NCI-H187 (cell line): ENCODE measurements around the gene ESRRA.
A peak's percentile ranks its signal among the peaks of the same experiment; 100 is the strongest.

Source experiments
- DNase-seq, 2 experiments: peaks; one replicate each; lab custom pipeline; 2025; lab: John Stamatoyannopoulos, UW

The ESRRA gene

DNA sequence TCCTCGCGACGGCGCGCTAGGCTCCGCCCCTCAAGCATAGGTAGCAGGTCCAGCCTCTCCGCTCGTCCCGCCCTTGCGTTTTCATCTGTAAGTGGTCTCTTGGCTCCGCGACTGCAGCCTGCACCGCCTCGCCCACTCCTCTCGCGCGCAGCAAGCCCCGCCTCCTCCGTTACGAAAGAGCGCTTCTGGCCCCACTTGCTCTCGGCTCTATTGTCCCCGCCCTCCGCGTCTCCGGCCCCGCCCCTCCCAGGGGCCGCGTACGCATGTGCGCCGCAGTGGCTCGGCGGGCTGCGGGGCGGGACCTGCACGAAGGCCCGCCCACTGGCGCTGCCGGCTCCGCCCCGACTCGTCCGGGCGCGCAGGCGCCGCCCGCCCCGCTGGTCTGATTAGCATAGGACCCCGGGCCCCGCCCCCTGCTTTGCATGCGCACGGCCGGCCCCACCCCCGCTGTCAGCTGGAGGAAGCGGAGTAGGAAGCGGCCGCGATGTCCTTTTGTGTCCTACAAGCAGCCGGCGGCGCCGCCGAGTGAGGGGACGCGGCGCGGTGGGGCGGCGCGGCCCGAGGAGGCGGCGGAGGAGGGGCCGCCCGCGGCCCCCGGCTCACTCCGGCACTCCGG lies at the start of gene ESRRA:
TSS of gene ESRRA (plus strand) at position 450 of the 616 bp plus-strand sequence. CDS start 1,656 bp downstream, outside the sequence.
- DNase-seq = peak; percentile 94 to 100

DNA sequence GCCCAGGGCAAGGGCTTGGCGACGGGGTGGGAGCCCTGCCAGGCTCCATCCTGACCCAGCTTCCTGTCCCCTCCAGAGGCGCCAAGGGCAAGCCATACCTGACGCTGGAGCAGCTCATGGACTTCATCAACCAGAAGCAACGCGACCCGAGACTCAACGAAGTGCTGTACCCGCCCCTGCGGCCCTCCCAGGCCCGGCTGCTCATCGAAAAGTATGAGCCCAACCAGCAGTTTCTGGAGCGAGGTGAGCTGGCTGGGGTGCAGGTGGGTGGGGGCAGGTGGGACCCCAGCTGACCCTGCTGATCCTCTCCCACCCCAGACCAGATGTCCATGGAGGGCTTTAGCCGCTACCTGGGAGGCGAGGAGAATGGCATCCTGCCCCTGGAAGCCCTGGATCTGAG lies 49.0 kb upstream of the ESRRA start:
- DNase-seq = no peak

DNA sequence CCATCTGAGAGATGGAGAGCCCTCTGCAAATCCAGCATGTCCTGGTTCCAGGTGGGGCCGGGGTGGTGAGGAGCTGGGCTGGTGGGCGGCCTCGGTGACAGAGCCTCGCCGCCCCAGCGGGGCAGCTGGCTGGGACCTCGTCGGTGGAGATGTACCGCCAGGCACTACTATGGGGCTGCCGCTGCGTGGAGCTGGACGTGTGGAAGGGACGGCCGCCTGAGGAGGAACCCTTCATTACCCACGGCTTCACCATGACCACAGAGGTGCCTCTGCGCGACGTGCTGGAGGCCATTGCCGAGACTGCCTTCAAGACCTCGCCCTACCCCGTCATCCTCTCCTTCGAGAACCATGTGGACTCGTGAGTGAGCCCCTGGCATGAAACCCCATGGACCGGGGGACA lies 47.0 kb upstream of the ESRRA start:
- no peak for DNase-seq

DNA sequence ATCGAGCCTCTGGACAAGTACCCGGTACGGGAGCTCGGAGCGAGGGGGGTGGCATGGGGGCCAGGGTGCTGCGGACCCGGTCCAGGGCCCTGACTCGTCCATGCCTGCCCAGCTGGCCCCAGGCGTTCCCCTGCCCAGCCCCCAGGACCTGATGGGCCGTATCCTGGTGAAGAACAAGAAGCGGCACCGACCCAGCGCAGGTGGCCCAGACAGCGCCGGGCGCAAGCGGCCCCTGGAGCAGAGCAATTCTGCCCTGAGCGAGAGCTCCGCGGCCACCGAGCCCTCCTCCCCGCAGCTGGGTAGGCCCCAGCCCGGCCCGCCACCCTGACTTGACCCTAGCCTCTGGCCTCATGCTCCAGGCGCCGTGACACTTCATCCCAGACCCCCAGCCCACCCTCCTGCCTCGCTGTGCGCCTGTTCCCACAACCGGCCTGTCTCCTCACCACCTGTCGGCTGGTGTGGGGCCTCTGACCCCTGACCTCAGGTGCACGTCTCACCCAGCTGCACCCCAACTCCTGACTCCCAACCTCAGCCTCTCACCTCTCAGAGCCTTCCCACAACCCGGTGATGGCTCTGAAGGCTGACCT lies 46.3 kb upstream of the ESRRA start:
- DNase-seq = no peak

DNA sequence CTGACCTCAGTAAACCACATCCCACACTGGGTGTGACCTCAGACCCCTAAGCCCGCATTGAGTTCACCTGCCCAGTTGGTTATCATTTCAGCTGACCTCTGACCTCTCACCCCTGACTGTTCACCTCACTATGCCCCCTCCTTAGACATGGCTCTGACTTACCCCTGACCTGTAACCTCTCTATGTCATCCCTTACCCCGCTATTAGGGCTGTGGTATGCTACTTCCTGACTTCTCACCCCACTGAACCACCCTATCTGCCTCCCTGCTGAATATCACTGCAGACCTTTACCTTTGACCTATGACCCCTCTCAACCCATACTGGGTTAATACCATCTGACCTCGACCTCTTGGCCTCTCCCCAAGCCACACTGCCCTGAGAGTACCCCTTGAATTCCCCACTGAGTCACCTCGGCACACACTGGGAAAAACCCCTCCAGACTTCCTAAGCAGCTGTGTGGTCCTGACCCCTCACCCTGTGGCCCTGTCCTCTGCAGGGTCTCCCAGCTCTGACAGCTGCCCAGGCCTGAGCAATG lies 45.7 kb upstream of the ESRRA start:
- no peak for DNase-seq

DNA sequence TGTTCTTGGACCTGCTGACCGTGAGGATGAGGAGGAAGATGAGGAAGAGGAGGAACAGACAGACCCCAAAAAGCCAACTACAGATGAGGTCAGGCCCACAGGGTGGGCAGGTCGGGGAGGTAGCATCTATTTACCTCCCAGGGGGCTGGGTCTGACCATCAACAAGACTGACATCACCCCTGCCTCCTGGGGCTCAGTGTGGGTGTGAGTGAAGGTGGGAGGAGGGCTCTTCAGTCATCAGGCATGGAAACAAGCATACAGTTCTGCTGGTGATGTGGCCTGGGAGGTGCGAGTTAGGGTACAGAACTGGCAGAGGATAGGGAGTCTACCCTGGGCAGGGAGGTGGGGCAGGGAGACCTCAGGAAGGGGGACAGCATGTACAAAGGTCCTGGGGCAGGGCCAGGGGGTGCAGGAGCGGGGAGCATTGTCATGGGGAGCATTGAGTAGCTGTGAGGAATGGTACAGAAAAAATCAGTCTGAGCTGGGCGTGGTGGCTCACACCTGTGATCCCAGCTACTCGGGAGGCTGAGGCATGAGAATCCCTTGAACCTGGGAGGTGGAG lies 45.1 kb upstream of the ESRRA start:
- DNase-seq = no peak

DNA sequence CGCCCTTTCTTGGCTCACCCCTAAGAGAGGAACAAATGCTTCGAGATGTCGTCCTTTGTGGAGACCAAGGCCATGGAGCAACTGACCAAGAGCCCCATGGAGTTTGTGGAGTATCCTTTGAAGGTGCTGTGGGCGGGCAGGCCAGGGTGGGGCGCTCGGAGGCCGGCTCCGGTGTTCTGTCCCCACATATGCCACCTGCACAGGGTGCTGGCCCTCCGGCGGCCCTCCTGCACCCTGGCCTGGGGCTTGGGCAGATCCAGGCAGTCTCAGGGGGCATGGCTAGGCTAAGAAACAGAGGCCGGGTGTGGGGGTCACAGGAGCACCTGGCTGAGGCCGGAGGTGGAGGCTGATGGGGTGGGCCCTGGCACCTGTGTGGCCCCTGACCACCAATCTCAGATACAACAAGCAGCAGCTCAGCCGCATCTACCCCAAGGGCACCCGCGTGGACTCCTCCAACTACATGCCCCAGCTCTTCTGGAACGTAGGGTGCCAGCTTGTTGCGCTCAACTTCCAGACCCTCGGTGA lies 43.7 kb upstream of the ESRRA start:
- no peak for DNase-seq

DNA sequence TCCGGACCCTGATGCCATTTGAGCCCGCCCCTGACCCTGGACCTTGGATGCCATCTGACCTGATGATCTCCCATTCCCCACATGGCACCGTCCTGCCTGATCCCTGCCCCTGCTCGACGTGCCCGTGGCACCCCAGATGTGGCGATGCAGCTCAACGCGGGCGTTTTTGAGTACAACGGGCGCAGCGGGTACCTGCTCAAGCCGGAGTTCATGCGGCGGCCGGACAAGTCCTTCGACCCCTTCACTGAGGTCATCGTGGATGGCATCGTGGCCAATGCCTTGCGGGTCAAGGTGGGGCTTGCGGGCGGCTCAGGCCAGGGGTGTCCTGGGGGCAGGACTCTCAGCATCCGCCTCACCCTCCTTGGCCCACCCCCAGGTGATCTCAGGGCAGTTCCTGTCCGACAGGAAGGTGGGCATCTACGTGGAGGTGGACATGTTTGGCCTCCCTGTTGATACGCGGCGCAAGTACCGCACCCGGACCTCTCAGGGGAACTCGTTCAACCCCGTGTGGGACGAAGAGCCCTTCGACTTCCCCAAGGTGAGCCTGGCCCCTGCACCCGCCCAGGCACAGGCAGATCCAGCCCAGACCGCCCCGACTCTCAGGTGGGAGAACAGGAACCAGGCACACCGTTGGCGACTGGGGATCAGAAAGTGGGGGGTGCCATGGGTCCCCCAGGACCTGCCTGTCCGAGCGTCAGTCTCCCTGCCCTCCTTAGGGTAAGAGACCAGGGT lies 42.9 kb upstream of the ESRRA start:
- no peak for DNase-seq

DNA sequence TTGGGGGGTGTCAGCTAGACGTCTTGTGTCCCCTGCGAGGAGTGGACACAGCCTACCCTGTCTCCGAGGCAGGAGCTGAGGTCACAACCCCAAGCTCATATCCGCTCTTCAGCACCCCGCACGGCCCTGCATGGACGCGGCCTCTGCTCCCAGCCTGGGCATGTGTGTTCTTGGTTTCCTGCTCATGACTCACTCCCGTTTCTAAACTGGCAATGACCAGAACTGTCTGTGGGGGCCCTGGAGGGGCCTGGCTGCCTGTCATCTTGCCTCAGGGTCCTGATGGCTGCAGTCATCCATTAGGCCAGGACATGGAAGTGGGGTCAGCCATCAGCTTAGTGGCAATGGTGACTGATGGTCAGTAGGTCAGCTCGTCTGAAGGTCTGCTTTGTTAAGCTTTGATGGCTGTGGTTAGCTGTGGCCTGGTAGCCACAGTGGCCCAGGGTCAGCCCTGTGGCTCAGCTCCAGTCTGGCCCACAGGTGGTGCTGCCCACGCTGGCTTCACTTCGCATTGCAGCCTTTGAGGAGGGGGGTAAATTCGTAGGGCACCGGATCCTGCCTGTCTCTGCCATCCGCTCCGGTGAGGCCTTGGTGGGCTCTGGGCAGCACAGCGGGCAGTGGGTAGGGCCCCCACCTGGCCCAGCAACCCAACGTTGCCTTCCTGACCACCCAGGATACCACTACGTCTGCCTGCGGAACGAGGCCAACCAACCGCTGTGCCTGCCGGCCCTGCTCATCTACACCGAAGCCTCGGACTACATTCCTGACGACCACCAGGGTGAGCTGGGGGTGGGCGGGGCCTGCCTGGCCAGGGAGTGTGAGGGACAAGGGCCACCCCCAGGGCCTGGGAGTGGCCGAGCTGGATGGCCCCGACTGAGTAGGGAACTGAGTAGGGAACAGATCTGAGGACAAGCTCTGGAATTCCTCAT lies 42.0 kb upstream of the ESRRA start:
- no peak for DNase-seq

DNA sequence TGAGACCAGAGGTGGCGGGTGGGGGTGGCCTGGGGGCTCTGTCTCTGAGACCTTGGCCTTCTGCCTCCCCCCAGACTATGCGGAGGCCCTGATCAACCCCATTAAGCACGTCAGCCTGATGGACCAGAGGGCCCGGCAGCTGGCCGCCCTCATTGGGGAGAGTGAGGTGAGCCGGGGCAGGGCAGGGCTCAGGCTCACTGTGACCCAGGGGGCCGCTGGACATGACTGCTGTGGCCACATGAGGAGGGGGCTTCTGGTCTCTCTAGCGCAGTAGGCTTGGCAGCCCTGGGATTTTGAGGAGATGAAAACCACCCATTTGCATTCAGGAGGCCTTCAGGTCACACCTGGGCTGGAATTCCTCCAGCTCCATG lies 41.4 kb upstream of the ESRRA start:
- no peak for DNase-seq

DNA sequence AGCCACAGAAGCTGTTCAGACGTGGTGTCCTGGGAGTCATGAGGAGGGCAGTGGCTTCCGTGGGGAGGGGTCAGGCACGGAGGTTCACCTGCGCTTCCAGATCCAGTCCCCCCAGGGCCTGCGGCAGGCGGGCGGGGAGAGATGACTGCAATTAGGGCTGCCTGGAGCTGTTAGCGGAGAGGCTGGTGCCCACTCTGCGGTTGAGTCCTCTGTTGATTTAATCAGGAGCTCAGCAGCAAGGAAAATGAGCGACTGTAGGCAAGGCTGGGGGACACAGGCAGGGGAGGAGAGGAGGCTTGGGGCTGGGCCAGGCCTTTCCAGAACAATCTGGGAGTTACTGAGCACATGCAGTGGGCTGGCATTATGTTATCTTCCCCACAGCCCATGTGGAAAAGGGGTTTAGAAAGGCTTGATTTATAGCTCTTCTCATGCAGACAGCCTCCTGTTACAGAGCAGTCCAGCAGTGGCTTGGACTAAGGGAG lies 40.9 kb upstream of the ESRRA start:
- no peak for DNase-seq

DNA sequence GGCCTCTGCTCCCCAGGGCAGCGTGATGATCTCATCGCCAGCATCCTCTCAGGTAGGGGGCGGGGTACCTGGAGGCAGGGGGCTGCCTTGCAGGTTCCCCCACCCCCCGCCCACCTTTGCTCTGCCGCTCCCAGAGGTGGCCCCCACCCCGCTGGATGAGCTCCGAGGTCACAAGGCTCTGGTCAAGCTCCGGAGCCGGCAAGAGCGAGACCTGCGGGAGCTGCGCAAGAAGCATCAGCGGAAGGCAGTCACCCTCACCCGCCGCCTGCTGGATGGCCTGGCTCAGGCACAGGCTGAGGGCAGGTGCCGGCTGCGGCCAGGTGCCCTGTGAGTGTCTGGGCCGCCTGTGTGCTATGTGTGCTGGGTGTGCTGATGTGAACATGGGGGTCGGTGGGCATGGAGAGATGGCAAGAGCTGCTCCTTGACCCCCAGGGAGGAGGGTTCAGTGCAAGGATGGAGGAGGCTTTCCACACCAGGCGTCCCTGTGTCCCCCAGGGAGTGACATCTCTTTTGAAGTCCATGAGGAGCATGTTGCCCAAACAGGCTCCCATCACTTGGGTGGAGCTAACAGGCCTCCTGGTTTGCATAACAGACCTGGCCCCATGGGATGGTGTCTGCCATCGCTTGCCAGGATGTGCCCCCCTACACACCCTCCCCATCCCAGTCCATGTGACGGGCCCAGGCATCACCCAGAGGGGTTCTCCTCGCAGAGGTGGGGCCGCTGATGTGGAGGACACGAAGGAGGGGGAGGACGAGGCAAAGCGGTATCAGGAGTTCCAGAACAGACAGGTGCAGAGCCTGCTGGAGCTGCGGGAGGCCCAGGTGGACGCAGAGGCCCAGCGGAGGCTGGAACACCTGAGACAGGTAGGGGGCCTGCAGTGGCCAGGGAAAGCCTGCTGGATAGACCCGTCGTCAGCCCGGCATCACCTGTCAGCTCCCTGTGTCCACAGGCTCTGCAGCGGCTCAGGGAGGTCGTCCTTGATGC lies 39.9 kb upstream of the ESRRA start:
- DNase-seq = no peak

DNA sequence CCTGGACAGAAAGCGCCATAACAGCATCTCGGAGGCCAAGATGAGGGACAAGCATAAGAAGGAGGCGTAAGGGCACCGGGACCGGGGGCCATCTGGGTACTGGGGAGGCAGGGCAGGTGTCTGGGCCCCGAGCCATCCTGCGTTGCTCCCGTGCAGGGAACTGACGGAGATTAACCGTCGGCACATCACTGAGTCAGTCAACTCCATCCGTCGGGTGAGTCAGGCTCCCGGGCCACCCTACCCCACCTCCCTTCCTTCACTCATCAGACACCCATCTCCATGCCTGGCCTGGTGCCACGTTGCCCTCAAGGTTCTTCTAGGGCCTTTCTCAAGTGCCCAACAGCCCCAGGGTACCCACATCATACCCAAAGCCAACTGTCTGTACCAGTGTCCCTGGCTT lies 39.0 kb upstream of the ESRRA start:
- no peak for DNase-seq

DNA sequence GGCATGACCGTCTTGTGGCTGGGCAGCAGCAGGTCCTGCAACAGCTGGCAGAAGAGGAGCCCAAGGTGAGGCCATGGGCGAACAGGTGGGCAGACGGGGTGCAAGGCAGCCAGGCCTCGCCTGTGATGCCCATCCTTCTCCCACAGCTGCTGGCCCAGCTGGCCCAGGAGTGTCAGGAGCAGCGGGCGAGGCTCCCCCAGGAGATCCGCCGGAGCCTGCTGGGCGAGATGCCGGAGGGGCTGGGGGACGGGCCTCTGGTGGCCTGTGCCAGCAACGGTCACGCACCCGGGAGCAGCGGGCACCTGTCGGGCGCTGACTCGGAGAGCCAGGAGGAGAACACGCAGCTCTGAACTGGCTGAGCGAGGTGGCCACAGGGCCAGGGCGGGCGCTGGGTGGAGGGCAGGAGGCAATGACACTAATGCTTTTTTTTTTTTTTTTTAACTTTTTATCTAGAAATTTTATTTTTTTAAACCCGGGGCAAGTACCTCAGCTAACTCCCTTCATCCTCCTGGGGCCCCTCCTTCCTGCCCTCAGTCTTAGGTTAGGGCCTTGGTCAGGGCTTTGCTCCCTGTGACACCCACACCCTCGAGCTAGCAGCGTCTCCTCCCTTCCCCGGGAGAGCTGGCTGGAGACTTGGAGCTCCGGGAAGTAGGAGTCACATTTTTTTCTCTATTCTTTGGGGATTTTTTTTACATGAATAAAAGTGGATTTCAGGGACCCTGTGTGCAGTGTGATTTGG lies 37.9 kb upstream of the ESRRA start:
- no peak for DNase-seq

DNA sequence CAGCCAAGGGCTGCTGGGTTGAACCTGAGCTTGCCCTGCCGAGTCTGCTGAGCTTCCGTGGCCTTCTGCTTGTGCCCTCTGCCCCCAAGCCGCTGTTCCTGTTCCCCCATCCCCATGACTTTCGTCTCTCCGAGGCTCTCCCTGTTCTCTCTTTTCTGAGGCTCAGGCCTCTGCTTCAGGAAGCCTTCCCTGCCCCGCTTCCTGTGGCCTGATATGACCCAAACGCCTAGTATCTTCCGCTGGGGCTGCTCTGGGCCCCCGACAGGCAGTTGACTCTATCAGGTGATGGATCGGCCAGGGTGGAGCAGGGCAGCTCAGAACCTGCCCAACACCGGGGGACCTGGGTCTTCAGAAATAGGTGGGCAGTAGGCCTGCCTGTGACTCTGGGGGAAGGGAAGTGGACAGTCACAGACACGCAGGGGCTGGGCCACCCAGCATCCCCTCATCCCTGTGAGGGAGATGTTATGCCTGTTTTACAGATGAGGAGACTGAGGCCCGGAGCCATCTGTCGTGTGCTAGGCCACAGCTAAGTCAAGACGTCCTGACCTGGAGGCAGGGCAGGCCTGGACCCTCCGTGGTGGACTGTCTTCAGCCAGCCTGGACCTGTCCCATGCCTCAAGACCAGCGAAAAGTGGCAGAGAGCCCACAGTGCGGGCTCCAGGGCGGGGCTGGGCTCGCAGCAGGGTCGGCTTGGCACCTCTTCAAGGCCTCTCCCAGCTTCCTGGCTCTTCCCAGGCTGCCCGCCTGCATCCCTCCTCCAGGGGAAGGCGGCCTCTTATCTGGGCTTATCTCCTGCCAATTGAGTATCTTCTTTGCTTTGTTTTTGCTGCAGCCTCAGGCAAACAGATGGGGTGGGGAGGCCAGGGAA lies 37.1 kb upstream of the ESRRA start:
- no peak for DNase-seq

DNA sequence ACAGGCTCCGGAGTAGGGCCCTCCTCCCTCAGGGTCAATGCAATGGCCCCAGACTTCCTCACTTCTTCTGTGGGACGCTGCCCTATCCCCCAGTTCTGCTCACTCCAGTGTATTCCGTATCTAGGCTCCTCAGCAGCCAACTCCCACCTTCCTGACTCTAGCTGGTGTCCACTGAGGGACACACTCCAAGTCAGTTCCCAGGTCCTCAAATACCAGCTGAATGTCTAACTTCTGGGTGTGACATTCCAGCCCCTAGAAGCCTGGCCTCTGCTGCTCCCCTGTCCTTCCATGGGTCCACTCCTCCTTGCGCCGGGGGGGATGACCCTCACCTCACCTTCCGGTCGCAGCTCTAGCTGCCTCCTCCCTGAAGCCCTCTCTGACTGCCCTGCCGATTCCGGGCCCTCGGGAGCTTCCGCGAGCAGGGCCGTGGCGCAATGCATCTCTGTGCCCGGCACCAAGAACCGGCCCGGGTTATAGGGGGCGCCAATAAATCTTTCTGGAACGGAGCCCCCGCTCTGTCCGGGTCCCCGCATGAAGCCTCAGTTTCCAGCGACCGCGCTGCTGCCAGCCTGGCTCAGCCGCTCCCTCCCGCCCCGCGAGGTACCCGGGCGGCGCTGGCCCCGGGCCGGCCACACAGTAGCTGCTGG lies 36.3 kb upstream of the ESRRA start:
- no peak for DNase-seq

DNA sequence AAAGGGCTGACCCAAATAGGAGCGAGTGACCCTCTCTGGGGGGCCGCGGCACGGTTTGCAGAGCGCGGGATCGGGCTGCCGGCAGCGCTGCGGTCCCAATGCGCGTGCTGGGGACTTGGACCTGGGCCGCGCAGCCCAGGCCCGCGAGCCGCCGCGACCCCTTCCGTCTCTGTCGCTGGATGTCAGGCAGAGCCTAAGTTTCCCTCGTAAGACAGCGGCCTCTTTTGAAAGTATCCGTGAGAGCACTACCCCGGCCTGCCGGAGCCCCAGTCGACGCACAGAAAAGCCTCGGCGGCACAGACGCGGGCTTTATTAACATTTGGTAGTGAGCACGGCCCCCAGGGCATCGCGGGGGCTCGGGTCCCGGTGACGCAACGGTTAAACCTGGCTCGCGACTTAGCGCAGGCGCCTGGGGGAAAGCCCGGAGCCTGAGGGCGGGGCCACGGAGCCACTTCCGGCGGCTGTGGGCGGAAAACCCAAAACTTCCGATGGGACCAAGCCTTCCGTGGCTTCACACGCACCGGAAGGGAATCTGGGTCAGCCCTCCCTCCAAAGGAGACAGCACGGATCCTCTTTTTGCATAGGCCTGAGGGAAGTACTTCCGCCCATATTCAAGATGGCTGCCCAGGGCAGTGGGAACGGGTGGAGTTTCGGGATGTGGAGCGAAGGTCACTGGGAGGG lies 35.6 kb upstream of the ESRRA start:
- DNase-seq = peak; percentile 97 to 98
